GM21381 (cell line): Measurements from ENCODE around the gene SNX33.
"Not testable (repeated sequence)": the region's sequence is repeated elsewhere in the genome, so short reads cannot be mapped to it uniquely, and the experiment has no call there.

Experiments
- ATAC-seq: cut with Tn5 transposase; IDR thresholded peaks from one replicate; pipeline ENCODE4 v1.9.1; 2021; ENCODE audit warnings: mild to moderate bottlenecking, moderate library complexity; ENCODE audit not compliant: unreplicated experiment

Gene SNX33

GRCh38 chr15:75661100-75661755 is 13.5 kb downstream of the SNX33 start:
- no peak for ATAC-seq

GRCh38 chr15:75661756-75662140 is 14.0 kb downstream of the SNX33 start:
- ATAC-seq, result no peak

GRCh38 chr15:75662823-75663519 is 15.3 kb downstream of the SNX33 start:
- no peak for ATAC-seq

GRCh38 chr15:75663931-75664421 is 16.3 kb downstream of the SNX33 start:
- ATAC-seq, result no peak

- ATAC-seq, result no peak
Observed at GRCh38 chr15:75666823-75667501, 19.2 kb downstream of the SNX33 start.

- ATAC-seq, result no peak
Observed at GRCh38 chr15:75669191-75669878, 21.6 kb downstream of the SNX33 start.

GRCh38 chr15:75669879-75670212 is 22.1 kb downstream of the SNX33 start:
- ATAC-seq, result no peak

GRCh38 chr15:75671730-75672602 is 24.3 kb downstream of the SNX33 start:
- ATAC-seq, result no peak

GRCh38 chr15:75672646-75673425 is 25.1 kb downstream of the SNX33 start:
- ATAC-seq, result no peak

- ATAC-seq, result no peak
Observed at GRCh38 chr15:75673426-75674235, 25.9 kb downstream of the SNX33 start.

- no peak for ATAC-seq
Observed at GRCh38 chr15:75674366-75674765, 26.7 kb downstream of the SNX33 start.

- ATAC-seq, result no peak
Observed at GRCh38 chr15:75675579-75676404, 28.1 kb downstream of the SNX33 start.

- no peak for ATAC-seq
Observed at GRCh38 chr15:75676688-75677464, 29.2 kb downstream of the SNX33 start.

GRCh38 chr15:75677465-75678323 is 30.0 kb downstream of the SNX33 start:
- no peak for ATAC-seq

GRCh38 chr15:75678324-75678690 is 30.6 kb downstream of the SNX33 start:
- ATAC-seq, result not testable (repeated sequence)

GRCh38 chr15:75680007-75680789 is 32.5 kb downstream of the SNX33 start:
- ATAC-seq, result no peak
